WTC11 (cell line): ENCODE results near the gene ADCY3. TPM values are rescaled to one million over a fixed set of nuclear protein-coding genes. Genes with fewer than 3 reads are reported as not detected.

Experiments used
- ATAC-seq: fragments of 200-7000 bp; cut with Tn5 transposase; 2 replicates; pipeline ENCODE4 v1.10.0; 2021; ENCODE audit warnings: mild to moderate bottlenecking, moderate library complexity
- CTCF ChIA-PET: fragments of 300-600 bp; sonication (Branson Sonifier 250); formaldehyde crosslinking; loops from one replicate; lab custom pipeline; 2021; ENCODE audit warnings: antibody characterized with exemption; lab: Charles Lee
- POLR2A ChIA-PET: fragments of 350-600 bp; sonication (Branson Sonifier 250); formaldehyde crosslinking; loops from one replicate; lab custom pipeline; 2021; ENCODE audit warnings: antibody characterized with exemption; lab: Charles Lee
- DNase-seq: peaks from one replicate; pipeline ENCODE4 v3.0.0; 2021; ENCODE audit warnings: low spot score
- H3K27ac Mint-ChIP-seq: 2 replicates; pipeline ENCODE4 v1.8.0; 2021; ENCODE audit warnings: mixed read lengths
- H3K27me3 Mint-ChIP-seq: 2 replicates; pipeline ENCODE4 v1.8.0; 2021; ENCODE audit warnings: low read depth, mild to moderate bottlenecking, moderate library complexity, mixed read lengths
- H3K36me3 Mint-ChIP-seq: 2 replicates; pipeline ENCODE4 v1.8.0; 2021; ENCODE audit warnings: mixed read lengths
- H3K4me1 Mint-ChIP-seq: 2 replicates; pipeline ENCODE4 v1.8.0; 2022; ENCODE audit warnings: mixed read lengths
- H3K4me3 Mint-ChIP-seq: 2 replicates; pipeline ENCODE4 v1.8.0; 2021; ENCODE audit warnings: mild to moderate bottlenecking, moderate library complexity, mixed read lengths
- H3K9me3 Mint-ChIP-seq: 2 replicates; pipeline ENCODE4 v1.8.0; 2021; ENCODE audit warnings: mixed read lengths
- CREB1 ChIP-seq: sonication (generic); formaldehyde crosslinking; IDR thresholded peaks from 2 replicates; pipeline ENCODE4 v1.8.0; 2023; ENCODE audit warnings: mild to moderate bottlenecking, missing genetic modification reagents
- CREM ChIP-seq: sonication (generic); formaldehyde crosslinking; IDR thresholded peaks from 2 replicates; pipeline ENCODE4 v1.8.1; 2022; ENCODE audit warnings: mild to moderate bottlenecking, missing genetic modification reagents, moderate library complexity
- ETV6 ChIP-seq: sonication (generic); formaldehyde crosslinking; IDR thresholded peaks from 2 replicates; pipeline ENCODE4 v1.8.1; 2022; ENCODE audit warnings: mild to moderate bottlenecking, missing genetic modification reagents
- FOXJ3 ChIP-seq: sonication (generic); formaldehyde crosslinking; IDR thresholded peaks from 2 replicates; pipeline ENCODE4 v1.9.0; 2021; ENCODE audit warnings: missing genetic modification reagents, mild to moderate bottlenecking, borderline replicate concordance
- FOXK1 ChIP-seq: sonication (generic); formaldehyde crosslinking; IDR thresholded peaks from 2 replicates; pipeline ENCODE4 v1.8.0; 2022; ENCODE audit warnings: mild to moderate bottlenecking, moderate library complexity, missing genetic modification reagents
- NFATC4 ChIP-seq: fragments of 250-450 bp; sonication (Bioruptor Pico); IDR thresholded peaks from 2 replicates; pipeline ENCODE4 v1.9.0; 2021; ENCODE audit warnings: mild to moderate bottlenecking
- NFE2L1 ChIP-seq: sonication (generic); formaldehyde crosslinking; IDR thresholded peaks from 2 replicates; pipeline ENCODE4 v1.8.1; 2023; ENCODE audit warnings: missing genetic modification reagents
- PRDM15 ChIP-seq: sonication (generic); formaldehyde crosslinking; IDR thresholded peaks from 2 replicates; pipeline ENCODE4 v1.8.0; 2022; ENCODE audit warnings: missing genetic modification reagents
- ZNF232 ChIP-seq: sonication (generic); formaldehyde crosslinking; IDR thresholded peaks from 2 replicates; pipeline ENCODE4 v1.8.0; 2022; ENCODE audit warnings: mild to moderate bottlenecking, missing genetic modification reagents
- ZNF423 ChIP-seq: fragments of 250-450 bp; sonication (Bioruptor Pico); IDR thresholded peaks from 2 replicates; pipeline ENCODE4 v2.1.2; 2022; ENCODE audit warnings: mild to moderate bottlenecking, moderate library complexity
- total RNA-seq: library from RNA; stranded (reverse); gene quantifications from 3 replicates; pipeline ENCODE4 v1.2.3, GENCODE V29; 2021
- TF ChIP-seq, protein P1 (sequence below): sonication (generic); formaldehyde crosslinking; IDR thresholded peaks from 2 replicates; pipeline ENCODE4 v1.8.1; 2023; ENCODE audit warnings: mild to moderate bottlenecking, missing genetic modification reagents, borderline replicate concordance
- TF ChIP-seq, protein P2 (sequence below): sonication (generic); formaldehyde crosslinking; IDR thresholded peaks from 2 replicates; pipeline ENCODE4 v1.8.1; 2023; ENCODE audit warnings: mild to moderate bottlenecking, missing genetic modification reagents
- TF ChIP-seq, protein P3 (sequence below): sonication (generic); formaldehyde crosslinking; IDR thresholded peaks from 2 replicates; pipeline ENCODE4 v1.8.1; 2022; ENCODE audit warnings: low read depth, mild to moderate bottlenecking, moderate library complexity, missing genetic modification reagents, borderline replicate concordance
- TF ChIP-seq, protein P4 (sequence below): sonication (generic); formaldehyde crosslinking; conservative IDR thresholded peaks from 2 replicates; pipeline ENCODE4 v1.8.1; 2023; ENCODE audit warnings: mild to moderate bottlenecking, low read depth, missing genetic modification reagents, moderate library complexity

Gene ADCY3
- total RNA-seq, 1 experiment from 2014 or later = 37.1 TPM

DNA sequence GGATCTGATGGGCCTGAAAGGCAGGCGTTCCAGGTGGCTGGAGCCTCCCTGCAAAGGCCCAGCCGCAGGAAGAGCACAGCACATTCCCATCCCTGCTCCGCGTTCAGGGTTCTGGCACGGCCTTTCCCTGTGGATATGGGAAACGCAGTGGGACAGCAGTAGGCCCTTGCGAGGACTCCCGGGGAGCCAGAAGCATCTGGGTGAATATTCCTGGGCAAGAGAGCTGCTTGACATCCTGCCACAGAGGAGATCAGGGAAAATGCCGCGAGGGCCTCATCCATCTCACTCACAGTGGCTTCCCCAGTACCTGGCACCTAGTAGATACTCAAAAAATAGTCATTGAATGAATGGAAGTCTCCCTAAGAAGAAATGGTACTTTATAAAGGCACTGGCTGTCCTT is 3.1 kb upstream of the ADCY3 start (continued):
- TF ChIP-seq, protein P1, sequence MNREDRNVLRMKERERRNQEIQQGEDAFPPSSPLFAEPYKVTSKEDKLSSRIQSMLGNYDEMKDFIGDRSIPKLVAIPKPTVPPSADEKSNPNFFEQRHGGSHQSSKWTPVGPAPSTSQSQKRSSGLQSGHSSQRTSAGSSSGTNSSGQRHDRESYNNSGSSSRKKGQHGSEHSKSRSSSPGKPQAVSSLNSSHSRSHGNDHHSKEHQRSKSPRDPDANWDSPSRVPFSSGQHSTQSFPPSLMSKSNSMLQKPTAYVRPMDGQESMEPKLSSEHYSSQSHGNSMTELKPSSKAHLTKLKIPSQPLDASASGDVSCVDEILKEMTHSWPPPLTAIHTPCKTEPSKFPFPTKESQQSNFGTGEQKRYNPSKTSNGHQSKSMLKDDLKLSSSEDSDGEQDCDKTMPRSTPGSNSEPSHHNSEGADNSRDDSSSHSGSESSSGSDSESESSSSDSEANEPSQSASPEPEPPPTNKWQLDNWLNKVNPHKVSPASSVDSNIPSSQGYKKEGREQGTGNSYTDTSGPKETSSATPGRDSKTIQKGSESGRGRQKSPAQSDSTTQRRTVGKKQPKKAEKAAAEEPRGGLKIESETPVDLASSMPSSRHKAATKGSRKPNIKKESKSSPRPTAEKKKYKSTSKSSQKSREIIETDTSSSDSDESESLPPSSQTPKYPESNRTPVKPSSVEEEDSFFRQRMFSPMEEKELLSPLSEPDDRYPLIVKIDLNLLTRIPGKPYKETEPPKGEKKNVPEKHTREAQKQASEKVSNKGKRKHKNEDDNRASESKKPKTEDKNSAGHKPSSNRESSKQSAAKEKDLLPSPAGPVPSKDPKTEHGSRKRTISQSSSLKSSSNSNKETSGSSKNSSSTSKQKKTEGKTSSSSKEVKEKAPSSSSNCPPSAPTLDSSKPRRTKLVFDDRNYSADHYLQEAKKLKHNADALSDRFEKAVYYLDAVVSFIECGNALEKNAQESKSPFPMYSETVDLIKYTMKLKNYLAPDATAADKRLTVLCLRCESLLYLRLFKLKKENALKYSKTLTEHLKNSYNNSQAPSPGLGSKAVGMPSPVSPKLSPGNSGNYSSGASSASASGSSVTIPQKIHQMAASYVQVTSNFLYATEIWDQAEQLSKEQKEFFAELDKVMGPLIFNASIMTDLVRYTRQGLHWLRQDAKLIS (CRISPR knock-in tag) = no peak
- TF ChIP-seq ZNF423 (CRISPR knock-in tag) = no peak
- TF ChIP-seq, protein P2, sequence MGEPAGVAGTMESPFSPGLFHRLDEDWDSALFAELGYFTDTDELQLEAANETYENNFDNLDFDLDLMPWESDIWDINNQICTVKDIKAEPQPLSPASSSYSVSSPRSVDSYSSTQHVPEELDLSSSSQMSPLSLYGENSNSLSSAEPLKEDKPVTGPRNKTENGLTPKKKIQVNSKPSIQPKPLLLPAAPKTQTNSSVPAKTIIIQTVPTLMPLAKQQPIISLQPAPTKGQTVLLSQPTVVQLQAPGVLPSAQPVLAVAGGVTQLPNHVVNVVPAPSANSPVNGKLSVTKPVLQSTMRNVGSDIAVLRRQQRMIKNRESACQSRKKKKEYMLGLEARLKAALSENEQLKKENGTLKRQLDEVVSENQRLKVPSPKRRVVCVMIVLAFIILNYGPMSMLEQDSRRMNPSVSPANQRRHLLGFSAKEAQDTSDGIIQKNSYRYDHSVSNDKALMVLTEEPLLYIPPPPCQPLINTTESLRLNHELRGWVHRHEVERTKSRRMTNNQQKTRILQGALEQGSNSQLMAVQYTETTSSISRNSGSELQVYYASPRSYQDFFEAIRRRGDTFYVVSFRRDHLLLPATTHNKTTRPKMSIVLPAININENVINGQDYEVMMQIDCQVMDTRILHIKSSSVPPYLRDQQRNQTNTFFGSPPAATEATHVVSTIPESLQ (CRISPR knock-in tag) = no peak

DNA sequence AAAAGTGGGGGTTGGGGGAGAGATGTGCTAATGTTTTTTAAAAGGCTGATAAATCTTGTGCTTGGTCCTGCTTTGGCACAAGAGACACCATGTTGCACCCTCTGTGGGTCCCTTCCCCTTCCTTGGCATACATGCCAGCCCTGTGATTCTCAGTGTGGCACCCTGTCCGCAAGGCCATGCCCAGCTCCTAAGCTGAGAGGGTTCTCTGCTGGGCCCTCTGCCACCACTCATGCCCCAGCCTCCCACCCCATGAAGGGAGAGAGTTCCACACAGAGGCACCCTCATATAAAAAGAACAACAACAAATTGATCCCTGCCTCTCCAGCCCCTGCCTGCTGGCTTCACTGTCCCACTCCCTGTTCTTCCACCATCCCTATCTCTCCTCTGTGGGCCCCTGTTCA is 2.5 kb upstream of the ADCY3 start:
- no peak overlapping the region for H3K4me3 Mint-ChIP-seq
- CTCF ChIA-PET = no interaction called here
- TF ChIP-seq ETV6 (CRISPR knock-in tag) (no peak), NFATC4 (no peak), CREB1 (no peak), ZNF232 (CRISPR knock-in tag) (no peak), FOXJ3 (CRISPR knock-in tag) (no peak), NFE2L1 (no peak), PRDM15 (no peak), CREM (no peak), FOXK1 (no peak)
- TF ChIP-seq, protein P3, sequence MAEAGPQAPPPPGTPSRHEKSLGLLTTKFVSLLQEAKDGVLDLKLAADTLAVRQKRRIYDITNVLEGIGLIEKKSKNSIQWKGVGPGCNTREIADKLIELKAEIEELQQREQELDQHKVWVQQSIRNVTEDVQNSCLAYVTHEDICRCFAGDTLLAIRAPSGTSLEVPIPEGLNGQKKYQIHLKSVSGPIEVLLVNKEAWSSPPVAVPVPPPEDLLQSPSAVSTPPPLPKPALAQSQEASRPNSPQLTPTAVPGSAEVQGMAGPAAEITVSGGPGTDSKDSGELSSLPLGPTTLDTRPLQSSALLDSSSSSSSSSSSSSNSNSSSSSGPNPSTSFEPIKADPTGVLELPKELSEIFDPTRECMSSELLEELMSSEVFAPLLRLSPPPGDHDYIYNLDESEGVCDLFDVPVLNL (CRISPR knock-in tag) = no peak
- TF ChIP-seq, protein P4, sequence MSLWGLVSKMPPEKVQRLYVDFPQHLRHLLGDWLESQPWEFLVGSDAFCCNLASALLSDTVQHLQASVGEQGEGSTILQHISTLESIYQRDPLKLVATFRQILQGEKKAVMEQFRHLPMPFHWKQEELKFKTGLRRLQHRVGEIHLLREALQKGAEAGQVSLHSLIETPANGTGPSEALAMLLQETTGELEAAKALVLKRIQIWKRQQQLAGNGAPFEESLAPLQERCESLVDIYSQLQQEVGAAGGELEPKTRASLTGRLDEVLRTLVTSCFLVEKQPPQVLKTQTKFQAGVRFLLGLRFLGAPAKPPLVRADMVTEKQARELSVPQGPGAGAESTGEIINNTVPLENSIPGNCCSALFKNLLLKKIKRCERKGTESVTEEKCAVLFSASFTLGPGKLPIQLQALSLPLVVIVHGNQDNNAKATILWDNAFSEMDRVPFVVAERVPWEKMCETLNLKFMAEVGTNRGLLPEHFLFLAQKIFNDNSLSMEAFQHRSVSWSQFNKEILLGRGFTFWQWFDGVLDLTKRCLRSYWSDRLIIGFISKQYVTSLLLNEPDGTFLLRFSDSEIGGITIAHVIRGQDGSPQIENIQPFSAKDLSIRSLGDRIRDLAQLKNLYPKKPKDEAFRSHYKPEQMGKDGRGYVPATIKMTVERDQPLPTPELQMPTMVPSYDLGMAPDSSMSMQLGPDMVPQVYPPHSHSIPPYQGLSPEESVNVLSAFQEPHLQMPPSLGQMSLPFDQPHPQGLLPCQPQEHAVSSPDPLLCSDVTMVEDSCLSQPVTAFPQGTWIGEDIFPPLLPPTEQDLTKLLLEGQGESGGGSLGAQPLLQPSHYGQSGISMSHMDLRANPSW (CRISPR knock-in tag) = no peak

More for the DNA sequence above, 2.5 kb upstream of the ADCY3 start:
- ATAC-seq (no peak), DNase-seq (no peak)
- Mint-ChIP-seq H3K27me3 (peaks cover 3% of the 10 kb centered on the region; the same call in 1 of the 2 replicates), H3K9me3 (no peaks in the 10 kb centered on the region), H3K4me1 (peaks cover 22% of the 10 kb centered on the region), H3K36me3 (no peaks in the 10 kb centered on the region), H3K27ac (no peak overlapping the region)
- POLR2A ChIA-PET = no interaction called here
